ENCODE measurements around the gene PALD1.

The PALD1 gene

DNA sequence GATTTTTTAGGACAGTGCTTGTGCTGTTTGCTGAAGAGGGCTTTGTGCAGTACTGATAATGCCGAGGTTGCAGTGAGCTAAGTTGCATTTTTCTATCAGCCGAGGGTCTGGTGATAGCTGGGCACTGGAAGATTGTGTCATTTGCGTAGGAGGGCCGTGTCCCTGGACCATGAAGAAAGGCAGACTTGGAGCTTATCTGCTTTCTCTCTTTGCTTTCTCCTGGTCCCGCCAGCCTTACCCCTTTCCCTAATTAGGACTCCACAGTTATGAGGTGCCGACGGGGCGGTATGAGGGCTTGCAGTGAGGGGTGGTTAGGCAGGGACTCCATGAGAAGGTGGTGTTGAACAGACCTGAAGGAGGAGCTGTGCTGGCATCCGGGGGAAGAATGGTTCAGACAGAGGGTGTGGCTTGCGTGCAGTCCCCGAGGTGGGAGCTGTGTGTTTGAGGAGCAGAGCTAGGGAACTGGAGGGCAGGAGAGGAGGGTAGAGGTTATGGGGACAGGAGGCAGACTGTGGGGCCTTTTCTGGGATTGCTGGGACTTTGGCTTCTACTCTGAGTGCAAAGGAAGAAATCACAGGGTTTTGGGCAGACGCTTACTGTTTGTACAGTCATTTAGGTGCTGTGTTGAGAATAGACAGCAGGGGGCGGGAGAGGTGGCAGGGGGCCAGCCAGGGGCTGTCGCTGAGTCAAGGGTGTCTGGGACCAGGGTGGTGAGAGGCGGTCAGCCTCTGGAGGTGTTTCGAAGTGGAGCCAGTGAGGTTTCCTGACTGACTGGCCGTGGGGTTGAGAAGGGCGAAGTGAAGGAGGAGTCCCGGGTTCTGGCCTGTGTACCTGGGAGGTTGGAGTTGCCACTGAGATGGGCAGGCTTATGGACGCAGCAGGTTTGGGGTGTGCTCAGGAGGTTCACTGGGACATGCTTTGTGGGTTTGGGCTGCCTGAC lies 80.6 kb downstream of the PALD1 start:
- DNase-seq, result peak in 5 of 6 experiments; percentile 13 to 69 (median 38)

DNA sequence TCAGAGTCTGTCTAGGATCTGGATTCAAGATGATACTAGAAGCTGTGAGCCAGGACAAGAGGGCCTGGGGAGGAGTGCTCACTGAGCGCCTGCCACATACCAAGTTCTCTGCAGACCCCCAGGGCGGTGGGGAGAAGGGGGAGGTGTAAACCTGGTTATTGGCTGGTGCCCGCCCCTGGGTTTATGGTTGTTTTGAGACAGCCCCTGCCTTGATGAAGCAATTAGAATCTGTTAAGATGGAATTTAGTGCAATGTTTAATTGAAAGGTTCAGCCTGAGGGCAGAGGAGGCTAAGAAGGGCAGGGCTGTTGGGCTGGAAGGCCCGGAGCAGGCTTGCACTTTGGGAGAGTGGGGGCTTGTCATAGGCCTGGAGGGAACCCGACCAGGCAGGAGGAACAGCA lies 81.3 kb downstream of the PALD1 start:
- DNase-seq, result no peak

DNA sequence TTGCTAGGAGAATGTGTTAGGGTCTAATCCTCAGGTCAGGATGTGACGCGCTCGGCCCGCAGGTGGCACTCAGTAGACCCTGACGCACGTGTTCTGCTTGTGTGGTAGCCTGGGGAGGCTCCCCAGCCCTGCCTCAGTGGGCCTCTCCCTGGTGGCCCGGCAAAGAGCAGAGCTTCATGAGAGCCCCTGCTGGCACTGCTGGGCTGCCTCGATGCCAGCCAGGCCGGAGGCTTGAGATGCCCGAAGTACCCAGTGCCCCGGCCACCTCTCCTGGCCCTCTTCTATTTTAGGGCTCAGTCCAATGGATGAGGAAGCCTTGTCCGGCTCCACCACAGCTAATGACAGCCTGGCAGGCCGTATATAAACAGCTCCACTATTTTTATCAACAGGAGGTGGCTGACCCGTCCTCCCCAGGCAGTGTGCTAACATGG lies 82.0 kb downstream of the PALD1 start:
- no peak for DNase-seq

DNA sequence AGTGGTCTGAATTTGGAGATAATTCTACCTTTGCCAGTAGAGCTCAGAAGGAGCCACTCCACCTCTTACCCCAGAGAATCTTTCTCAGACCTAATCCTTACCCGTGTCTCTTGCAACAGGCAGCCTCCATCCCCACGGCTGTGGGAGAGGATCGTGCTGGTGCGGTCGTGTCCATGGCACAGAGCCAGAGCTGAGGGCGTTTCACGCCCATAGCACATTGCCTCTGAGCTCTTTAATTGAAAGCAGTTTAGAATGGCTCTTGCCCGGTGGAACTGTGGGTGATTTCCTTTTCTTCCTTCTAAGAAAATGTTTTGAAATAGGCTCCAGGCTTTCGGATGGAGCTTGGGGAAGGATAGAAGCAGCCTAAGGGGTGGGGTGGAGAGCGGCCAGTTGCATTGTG lies 82.5 kb downstream of the PALD1 start:
- DNase-seq, result no peak

DNA sequence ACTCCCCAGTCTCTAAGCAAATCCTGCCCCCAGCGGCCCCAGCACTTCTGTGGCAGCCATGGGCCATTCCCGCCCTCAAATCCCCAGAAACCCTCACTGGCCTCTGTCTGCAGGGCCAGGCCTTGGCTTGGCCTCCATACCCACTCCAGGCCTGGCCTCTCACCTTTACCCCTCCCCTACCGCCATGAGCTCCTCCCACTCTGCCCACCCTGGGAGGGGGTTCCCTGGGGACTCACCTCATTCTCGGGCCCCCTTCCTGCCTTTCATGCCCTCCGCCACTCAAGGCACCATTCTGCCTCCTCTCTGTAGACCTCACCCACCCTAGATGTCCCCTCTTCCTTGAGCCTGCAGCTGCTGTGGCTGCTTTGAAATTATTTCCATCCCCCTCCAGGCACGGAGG lies 83.0 kb downstream of the PALD1 start:
- no peak for DNase-seq

DNA sequence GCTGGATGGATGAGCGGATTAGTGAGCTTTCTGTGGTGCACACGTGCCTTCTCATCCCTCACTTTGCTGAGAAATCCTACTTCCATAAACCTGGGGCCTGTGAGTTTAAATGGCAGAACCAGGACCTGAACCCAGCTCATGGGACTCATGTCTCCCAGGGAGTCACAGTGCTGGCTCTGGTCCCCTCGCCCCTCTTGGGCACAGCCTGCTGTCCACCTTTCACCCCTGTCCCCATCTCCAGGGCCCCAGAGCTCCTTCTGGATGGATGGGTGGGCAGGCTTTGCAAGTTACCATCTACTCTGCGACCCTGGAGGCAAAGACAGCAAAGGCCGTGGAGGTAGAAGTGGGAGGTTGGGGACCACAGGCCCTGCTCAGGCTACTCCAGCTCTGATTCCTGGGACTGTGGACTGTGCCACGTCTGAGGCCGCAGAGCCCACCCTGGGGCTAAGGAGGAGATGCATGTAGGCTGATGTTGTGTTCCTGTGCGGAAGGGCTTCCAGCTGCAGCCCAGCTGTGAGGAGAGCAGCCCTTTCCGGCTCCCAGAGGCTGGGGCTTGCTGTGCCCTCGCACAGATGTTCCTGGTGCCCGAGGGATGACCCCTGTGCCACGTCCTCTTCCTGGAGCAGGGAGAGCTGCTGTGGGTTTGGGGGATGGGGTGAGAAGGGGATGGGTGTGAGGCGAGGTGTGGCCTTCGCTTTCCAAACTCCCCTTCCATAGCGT lies 83.6 kb downstream of the PALD1 start:
- DNase-seq, result no peak

DNA sequence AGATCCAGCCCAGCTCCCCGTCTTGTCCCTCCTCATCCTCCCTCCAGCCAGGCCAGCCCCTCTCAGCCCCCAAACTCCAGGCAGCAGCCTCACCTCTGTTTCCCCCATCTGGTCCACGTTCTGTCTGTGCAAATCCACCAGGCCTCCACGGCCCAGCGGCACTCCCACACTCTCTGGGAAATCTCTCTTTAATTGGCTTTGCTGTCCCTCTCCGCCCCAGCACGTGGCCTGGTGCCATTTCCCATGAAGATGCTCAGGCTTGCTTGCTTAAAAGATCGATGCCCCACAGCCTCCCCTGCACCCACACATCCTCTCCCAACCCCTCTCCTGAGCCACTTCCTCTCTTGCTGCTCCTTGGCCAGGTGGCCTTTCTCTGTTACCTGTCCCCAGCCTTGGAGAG lies 84.7 kb downstream of the PALD1 start:
- DNase-seq, result no peak

DNA sequence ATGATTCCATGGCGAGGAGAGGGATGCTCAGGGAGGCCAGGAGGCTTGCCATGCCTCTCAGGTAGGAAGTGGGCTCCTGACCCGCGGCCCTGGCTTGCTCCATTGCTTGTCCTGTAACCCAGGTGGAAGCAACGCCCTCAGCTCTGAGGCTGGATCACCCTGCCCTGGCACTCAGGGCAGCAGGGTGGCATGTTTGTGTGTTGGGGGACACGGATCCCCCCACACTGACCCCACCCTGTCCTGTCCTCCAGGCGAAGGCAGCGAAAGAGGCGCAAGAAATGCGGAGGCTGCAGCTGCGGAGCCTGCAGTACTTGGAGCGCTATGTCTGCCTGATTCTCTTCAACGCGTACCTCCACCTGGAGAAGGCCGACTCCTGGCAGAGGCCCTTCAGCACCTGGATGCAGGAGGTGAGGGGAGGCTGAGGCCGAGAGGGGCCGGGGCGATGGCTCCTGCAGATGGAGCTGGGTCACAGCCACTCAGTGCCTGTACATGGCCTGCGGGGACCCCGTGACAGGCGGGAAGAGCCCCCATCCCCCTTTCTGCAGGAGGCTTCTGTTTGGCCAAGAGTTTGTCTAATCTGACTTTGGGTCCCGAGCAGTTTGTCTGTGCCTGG lies 85.7 kb downstream of the PALD1 start:
- no peak for DNase-seq

DNA sequence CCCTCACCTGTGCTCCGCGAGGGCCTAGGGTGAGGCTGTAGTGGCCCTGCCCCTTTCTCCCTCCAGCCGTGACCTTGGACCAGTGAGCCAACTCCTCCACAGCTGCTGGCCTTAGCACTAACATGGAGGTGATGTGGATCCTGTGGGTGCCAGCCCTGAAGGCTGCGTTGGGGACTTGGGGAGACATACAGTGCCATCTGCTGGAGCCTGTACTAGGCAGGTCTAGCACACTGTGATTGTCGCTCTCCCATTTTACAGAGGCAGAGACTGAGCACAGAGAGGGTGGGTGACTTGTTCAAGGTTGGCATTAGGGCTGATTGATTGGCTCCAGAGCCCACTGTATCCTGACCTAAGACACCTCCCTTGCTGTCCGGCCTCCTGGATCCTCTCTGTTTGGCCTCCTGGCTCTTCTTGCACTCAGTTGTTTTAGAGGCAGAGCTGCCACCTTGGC lies 86.4 kb downstream of the PALD1 start:
- no peak for DNase-seq

DNA sequence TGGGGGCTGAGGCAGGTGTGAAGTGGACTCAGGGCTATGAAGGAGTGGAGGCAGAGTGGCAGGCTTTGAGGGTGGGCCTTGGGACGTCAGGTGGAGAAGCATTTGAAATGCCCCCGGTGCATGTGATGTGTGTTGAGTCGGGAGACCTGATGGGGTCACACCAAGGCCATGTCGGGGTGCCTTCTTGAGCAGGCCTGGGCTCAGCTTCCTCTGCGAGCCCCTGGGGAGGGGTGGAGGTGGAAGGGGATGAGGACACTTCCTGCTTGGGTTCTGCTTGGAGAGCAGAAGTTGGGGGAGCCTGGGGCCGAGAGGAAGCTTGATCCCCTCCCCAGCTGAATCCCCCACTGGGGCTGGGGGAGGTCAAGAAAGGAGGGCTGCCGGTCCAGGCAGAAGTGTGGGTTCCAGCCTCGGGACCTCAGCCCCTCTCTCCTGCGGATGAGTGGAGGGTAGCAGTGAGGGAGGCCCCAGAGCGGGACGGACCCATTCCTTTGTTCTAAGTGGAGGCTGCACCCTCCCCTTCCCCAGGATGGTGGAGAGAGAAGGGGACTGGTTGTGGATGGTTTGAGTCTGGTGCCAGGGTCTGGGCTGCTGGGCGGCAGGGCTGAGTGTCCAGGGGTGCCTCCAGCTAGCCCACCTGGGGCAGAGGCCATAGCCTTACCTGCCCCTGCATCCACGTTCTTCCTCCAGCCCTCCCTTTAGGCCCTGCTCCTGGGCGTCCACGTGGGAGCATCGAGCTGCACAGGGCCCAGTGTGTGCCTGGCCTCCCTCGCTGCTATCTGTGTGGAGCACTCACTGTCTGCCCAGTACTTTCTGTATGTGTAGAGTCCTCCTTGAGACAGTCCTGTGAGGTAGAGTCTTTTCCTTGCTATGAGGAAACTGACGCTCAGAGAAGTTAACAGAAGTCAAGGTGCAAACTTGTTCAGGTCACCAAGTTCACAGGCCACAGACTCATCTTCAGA lies 87.3 kb downstream of the PALD1 start:
- DNase-seq, result no peak

DNA sequence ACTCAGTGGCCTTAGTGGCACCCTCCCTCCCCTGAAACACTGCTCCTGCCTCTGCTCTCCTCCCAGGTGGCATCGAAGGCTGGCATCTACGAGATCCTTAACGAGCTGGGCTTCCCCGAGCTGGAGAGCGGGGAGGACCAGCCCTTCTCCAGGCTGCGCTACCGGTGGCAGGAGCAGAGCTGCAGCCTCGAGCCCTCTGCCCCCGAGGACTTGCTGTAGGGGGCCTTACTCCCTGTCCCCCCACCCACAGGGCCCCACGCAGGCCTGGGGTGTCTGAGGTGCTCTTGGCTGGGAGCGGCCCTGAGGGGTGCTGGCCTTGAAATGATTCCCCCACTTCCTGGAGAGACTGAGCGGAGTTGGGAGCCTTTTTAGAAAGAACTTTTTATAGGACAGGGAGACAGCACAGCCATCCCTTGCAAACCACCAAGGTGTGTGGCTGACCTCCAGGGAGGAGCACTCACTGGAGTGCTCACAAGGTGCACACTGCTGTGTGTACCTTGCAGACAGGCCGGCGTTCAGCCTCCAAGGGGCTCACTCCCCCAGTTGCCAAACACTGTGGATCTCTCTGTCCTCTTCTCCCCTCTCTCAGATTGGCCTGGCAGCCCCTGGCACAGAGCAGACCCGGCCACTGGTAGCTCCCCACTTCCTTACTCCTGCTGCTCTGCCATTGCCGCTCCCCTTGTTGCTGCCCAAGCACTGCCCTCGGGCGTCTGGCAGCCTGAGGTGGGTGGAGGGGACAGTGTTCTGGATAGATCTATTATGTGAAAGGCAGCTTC lies 88.1 kb downstream of the PALD1 start:
- DNase-seq, result no peak

DNA sequence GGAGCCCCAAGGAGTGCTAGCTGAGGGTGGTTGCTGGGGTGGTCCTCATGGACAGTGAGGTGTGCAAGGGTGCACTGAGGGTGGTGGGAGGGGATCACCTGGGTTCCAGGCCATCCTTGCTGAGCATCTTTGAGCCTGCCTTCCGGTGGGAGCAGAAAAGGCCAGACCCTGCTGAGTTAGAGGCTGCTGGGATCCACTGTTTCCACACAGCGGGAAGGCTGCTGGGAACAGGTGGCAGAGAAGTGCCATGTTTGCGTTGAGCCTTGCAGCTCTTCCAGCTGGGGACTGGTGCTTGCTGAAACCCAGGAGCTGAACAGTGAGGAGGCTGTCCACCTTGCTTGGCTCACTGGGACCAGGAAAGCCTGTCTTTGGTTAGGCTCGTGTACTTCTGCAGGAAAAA lies 89.0 kb downstream of the PALD1 start:
- DNase-seq, result no peak

DNA sequence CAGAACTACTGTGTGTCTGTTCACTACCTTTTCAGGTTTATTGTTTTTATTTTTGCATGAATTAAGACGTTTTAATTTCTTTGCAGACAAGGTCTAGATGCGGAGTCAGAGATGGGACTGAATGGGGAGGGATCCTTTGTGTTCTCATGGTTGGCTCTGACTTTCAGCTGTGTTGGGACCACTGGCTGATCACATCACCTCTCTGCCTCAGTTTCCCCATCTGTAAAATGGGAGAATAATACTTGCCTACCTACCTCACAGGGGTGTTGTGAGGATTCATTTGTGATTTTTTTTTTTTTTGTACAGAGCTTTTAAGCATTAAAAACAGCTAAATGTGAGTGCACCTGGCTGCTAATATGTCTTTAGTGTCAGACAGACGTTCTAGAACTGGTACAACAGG lies 89.5 kb downstream of the PALD1 start:
- no peak for DNase-seq

DNA sequence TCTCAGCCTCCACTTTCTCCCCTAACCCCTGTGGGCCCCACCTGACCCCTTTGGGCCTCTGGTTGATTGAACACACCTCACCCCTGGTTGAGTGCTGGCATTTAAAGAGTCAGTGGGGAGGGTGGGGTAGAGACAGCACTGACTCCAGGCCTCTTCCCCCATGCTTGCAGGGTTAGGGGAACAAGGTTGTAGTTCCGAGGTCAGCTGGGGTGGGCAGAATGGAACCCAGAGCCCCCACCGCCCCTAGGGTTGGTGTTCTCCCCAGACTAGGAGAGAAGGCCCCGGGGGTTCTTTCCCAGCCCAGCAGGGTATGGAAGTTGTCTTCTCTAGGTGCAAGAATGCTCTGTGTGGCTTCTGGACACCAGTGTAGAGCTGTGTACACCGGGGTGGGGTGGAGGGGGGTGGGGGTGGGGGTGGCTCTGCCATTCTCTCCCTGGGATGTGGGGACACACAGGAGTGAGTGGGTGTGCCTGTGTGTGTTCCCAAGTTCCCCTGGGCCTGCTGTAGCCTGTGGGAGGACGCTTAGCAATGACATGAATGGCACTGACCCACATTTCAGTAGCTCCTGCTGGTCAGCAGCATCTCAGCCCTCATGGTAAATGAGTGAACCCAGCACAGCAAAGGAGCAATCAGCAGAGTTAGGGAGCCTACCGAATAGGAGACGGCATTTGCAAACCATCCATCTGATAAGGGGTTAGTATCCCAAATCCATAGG lies 90.4 kb downstream of the PALD1 start:
- no peak for DNase-seq

DNA sequence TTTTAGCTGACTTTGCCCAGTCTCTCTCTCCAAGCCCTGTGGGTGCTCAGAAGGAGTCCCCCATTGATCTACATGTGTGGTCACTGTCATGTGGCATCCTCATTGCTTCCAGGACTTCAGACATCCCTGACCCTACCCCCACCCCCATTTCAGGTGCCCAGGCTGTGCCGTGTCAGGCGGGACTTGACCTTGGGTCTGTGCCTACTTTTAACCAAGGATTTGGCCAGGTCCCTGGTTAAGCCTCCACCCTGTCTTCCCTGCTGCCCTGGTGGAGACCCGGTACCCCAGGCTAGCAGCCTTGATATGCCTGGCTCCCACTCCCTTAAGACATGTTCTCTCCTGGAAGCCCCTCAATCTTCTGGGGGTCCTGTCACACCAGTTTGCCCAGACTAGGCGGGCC lies 92.7 kb downstream of the PALD1 start:
- DNase-seq, result no peak

DNA sequence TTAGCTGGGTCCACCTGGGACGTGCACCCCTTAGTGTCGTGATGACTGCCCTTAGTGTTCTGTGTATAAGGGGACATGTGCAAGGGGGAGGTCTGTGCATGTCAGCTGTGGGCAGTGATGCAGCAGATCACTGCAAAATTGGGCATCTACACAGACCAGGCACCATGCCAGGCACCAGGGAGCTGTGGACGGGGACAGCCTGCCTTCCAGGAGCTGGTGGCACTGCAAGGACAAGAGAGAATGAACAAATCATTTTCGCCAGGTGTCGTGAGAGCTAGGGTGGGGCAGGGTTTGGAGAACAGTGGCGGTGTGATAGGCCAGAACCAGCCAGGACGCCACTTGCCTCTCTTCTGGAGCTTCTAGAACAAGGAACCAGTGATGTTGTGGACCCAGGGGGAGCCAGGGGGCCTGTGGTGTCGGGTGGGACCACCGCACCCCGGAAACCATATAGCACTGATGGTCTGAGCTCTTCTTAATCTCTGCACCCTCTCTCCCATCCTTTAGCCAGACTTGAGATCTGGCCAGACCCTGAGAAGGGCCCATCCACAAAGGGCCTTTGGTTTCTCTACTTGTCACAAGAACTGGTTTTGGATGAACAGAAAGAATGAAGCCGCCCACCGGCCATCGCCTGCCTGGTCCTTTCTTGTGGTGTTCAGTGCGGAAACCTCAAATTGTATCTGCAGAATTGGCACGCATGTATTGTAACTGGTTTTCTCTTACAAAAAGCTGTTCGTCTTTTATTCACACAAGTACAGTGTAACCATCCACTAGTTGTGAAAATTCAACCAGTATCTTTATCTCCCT lies 93.3 kb downstream of the PALD1 start:
- no peak for DNase-seq

DNA sequence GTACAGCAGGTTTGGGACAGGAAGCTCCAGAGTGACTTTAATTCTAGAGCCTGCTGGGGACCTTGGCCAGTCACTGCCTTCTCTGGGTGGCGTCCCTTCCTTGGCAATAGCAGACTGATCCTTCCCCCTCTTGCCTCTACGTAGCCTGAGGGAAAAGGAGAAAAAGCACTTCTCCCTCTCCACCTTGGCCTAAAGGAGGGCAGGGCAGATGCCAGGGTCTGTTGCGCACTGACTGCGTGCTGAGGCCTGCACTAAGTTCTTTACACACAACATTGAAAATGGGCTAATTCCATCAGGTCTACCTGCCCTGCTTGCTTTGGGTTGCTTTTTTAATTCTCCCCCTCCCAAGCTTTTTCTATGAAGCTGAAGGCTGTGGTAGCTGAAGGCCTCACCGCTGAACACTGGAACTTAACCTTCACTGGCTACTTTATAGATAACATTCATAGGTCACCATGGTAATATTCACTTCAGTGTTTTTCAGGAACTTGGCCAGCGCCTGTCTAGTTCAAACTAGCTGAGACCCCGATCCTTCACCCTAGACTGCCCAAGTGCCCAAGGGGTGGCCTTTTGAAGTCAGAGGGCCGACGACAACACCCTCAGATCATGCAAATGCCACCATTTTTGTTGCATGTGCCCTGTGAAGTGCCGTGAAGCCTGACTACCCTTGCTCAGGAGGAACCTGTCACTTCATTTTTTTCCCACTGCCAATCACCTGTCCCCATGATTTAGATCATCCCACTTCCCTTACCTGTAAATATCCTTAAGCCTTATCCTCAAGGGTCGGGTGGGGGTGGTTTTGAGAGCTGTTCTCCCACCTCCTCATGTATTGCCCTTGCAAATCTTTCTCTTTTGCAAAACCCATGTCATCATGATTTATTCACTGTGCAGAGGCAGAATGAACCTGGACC lies 95.3 kb downstream of the PALD1 start:
- DNase-seq, result no peak

DNA sequence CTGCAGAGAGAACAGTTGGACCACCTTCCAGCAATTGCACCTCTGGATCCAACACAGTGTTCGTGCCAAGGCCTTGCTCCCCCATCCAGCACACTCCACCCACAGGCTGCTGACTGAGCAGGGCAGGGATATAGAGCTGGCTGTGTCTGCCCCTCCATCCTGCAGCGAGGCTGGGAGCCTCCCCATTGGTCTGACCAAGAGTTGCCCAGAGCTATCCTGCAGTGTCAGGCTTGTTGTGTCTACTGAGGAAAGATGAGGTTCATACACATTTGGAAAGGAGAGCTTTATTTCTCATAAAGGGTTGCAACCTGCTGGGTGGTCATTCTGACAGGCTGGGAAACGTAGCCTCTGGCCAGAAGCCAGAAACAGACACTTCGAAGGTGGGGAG lies 96.9 kb downstream of the PALD1 start:
- no peak for DNase-seq
